SJSA1 (cell line): Measurements from ENCODE around the gene VWDE. TPM values are rescaled to one million over a fixed set of nuclear protein-coding genes. Genes with fewer than 3 reads are reported as not detected.
"Not testable (repeated sequence)": the region's sequence is repeated elsewhere in the genome, so short reads cannot be mapped to it uniquely, and the experiment has no call there.

Experiments
- DNase-seq, 2 experiments: peaks; one replicate each; pipeline ENCODE4 v3.0.0-alpha.2; 2015 to 2020; ENCODE audit warnings: low spot score in 2 of 2, low read depth in 1 of 2
- H3K27ac ChIP-seq: fragments of 250-450 bp; sonication (Bioruptor Pico); 2 replicates; pipeline ENCODE4 v1.5.1; 2020; ENCODE audit warnings: mild to moderate bottlenecking, moderate library complexity
- H3K27me3 ChIP-seq: fragments of 250-450 bp; sonication (Bioruptor Pico); replicated peaks from 2 replicates; pipeline ENCODE4 v1.5.1; 2020; ENCODE audit warnings: mild to moderate bottlenecking, moderate library complexity
- H3K36me3 ChIP-seq: fragments of 250-450 bp; sonication (Bioruptor Pico); 2 replicates; pipeline ENCODE4 v1.5.1; 2020; ENCODE audit warnings: mild to moderate bottlenecking
- H3K4me1 ChIP-seq: fragments of 250-450 bp; sonication (Bioruptor Pico); replicated peaks from 2 replicates; pipeline ENCODE4 v1.6.1; 2021; ENCODE audit warnings: mild to moderate bottlenecking
- H3K4me3 ChIP-seq: fragments of 250-450 bp; sonication (Bioruptor Pico); 2 replicates; pipeline ENCODE4 v1.5.1; 2020; ENCODE audit warnings: mild to moderate bottlenecking
- H3K9me3 ChIP-seq: fragments of 250-450 bp; sonication (Bioruptor Pico); replicated peaks from 2 replicates; pipeline ENCODE4 v1.5.1; 2020; ENCODE audit warnings: mild to moderate bottlenecking
- total RNA-seq: library from RNA; depleted of rRNA; stranded (reverse); fragments of >200 nt; shearing (Covaris generic); gene quantifications from 2 replicates; pipeline ENCODE4 v1.2.3, GENCODE V29; 2014; rRNA removed

The VWDE gene
- total RNA-seq: not detected in 2 replicates

DNA sequence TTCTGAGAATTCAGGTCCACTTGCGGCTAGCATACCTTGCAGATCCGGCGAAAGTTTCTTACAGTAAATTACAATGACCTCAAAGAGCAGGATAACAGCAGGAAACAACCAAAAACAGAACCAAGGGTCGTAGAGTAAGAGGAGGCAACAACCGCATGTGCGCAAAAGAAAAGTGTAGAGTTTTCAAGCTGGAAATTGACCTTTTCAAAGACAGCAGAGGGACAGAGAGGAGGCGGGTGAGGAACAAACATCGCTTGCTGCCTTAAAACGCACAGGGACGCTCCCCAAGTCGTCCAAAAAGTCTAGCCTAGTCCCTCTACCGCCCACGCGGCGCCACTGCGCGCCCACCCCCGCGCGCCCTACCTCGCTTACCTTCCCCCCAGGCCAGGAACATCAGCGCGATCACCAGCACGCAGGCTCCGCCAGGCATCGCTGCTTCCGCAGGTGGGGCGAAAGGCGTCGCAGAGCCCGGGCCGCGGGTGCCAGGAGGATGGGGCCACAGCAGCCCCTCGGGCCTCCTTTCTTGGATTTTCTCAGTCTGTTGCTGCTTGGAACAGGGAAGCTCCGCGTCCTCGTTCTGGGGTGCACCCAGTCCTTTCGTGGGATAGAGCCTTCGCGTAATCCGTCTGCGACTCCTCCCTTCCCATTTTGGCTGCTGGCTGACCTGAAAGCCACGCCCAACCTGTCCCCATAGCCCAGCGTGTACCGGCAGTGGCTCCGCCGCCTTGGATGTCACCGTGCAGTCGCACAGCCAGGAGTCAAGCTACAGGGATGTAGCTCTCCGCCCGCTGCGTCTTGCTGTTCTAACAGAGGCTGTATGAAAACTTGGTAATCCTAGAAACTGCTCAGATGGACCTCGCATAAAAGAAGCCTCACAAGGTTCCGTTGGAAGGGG is at the start of gene VWDE:
Gene VWDE, minus strand, starts transcription at position 579 of the 895 bp plus-strand sequence. Its CDS starts 149 bp downstream, at position 430.
- no peak for DNase-seq
- Histone ChIP-seq H3K9me3 (no peaks in the 10 kb centered on the region), H3K27ac (no peak within 1 kb of the TSS), H3K27me3 (no peaks in the 10 kb centered on the region), H3K36me3 (no peaks in the 10 kb centered on the region), H3K4me1 (no peaks in the 10 kb centered on the region), H3K4me3 (no peak within 1 kb of the TSS)

DNA sequence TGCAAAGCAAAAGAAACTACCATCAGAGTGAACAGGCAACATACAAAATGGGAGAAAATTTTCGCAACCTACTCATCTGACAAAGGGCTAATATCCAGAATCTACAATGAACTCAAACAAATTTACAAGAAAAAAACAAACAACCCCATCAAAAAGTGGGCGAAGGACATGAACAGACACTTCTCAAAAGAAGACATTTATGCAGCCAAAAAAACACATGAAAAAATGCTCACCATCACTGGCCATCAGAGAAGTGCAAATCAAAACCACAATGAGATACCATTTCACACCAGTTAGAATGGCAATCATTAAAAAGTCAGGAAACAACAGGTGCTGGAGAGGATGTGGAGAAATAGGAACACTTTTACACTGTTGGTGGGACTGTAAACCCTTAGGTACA is 49.5 kb upstream of the VWDE start:
- not testable (repeated sequence) for H3K27ac ChIP-seq, H3K4me3 ChIP-seq, H3K4me1 ChIP-seq, H3K9me3 ChIP-seq, H3K27me3 ChIP-seq, H3K36me3 ChIP-seq, DNase-seq

DNA sequence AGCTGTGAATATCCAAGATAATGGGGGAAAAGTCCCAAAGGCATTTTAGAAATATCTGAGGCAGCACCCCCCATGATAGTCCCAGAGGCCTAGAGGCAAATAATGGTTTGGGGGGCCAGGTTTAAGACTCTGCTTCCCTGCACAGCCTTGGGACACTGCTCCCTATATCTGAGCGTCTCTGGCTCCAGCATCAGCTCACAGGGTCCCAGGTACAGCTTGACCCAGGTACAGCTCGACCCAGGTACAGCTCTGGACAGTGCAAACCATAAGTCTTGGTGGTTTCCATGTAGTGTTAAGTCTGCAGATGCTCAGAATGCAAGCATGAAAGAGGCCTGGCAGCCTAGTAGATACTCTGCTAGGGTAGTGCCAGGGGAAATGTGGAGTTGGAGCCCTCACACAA is 47.0 kb upstream of the VWDE start:
- H3K9me3 ChIP-seq: no peaks in the 10 kb centered on the region
- no peak overlapping the region for H3K4me3 ChIP-seq
- H3K27ac ChIP-seq: no peak overlapping the region
- H3K4me1 ChIP-seq: no peaks in the 10 kb centered on the region
- DNase-seq: no peak
- H3K27me3 ChIP-seq: no peaks in the 10 kb centered on the region
- H3K36me3 ChIP-seq: no peaks in the 10 kb centered on the region

- Histone ChIP-seq H3K9me3 (no peaks in the 10 kb centered on the region), H3K4me3 (no peak overlapping the region), H3K36me3 (no peaks in the 10 kb centered on the region), H3K4me1 (no peaks in the 10 kb centered on the region), H3K27ac (no peak overlapping the region), H3K27me3 (no peaks in the 10 kb centered on the region)
- no peak for DNase-seq
Measured at GRCh38 chr7:12444785-12445184, 41.1 kb upstream of the VWDE start.

GRCh38 chr7:12440229-12440628 is 36.6 kb upstream of the VWDE start:
- H3K9me3 ChIP-seq: no peaks in the 10 kb centered on the region
- H3K36me3 ChIP-seq: no peaks in the 10 kb centered on the region
- DNase-seq: no peak
- no peaks in the 10 kb centered on the region for H3K27me3 ChIP-seq
- no peak overlapping the region for H3K27ac ChIP-seq
- no peak overlapping the region for H3K4me3 ChIP-seq
- H3K4me1 ChIP-seq: no peaks in the 10 kb centered on the region

DNA sequence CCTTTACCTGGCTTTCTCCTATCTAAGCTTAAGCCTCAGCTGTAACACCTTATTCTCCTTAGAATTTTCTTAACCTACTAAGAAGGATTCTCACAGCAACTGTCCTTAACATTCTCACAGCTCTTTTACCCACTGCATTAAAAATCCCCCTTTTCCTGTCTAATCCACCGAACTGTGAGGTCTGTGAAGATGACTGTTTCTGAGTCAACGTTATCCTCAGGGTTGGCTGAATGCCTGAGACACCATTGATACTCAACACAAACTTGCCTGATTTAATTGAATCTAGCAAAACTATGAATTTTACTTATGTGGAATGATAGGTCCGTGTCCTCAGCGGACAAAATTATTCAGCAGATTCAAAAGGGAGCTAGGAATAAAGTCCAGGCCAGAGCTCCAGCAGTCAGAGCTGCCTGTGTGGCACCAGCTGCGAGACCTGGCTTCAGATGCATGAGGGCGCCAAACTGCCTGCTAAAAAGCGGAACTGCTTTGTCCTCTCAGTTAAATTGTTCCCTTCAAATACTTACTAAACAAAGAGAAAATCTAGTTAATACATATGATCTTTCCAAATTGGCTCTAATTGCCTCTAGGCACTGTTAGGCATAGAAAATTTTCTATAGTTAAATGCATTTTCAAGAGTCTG is 33.4 kb upstream of the VWDE start:
- DNase-seq: no peak

DNA sequence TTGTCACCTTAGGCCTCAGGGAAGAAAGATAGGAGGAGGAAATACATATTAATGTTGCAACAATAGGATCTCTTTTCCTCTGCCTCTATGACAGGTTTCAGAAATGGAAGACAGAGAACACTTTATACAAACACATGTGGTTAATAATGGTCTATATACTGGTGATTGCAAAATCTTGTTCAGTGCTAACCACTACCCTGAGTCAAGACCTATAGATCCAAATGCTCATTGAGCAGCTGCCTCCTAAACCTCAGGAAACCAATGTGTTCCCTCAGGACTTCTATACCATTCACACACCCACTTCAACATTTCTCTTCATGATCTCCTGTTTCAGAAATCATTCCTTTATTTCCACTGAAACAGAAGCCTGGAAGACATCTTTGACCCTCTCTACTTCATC is 32.5 kb upstream of the VWDE start:
- Histone ChIP-seq H3K27ac (no peak overlapping the region), H3K4me3 (no peak overlapping the region), H3K4me1 (no peaks in the 10 kb centered on the region), H3K9me3 (no peaks in the 10 kb centered on the region), H3K27me3 (no peaks in the 10 kb centered on the region), H3K36me3 (no peaks in the 10 kb centered on the region)
- no peak for DNase-seq

More for the DNA sequence above, 33.4 kb upstream of the VWDE start:
- Histone ChIP-seq H3K27ac (no peak overlapping the region), H3K9me3 (no peaks in the 10 kb centered on the region), H3K4me3 (no peak overlapping the region), H3K4me1 (no peaks in the 10 kb centered on the region), H3K36me3 (no peaks in the 10 kb centered on the region), H3K27me3 (no peaks in the 10 kb centered on the region)

DNA sequence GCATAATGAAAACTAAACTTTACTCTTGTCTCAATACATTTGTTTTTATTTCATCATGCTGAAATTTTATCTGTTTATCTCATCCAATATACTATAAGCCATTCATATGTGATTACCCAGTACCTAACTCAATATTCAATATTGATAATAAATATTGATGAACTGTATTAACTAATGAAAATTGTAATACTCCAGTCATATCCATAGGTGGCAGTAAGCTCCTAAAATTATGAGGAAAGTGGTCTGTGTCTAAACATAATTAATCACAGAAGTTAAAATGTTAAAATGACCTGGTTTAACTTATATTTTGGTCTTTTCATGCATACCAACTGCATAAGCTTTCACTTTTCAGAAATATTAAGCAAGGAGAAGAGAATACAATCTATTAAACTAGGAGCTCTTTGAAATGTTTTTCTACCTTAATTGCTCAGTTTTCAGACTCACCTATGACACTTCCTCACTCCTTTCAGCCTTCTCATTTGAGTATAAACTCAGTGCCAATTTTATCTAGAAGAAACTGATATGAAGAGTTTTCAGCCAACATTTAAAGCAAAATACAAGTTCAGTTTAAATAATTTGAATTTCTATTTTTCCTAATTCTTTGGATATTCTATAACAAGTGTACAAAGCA is 30.5 kb upstream of the VWDE start:
- DNase-seq: no peak
- no peaks in the 10 kb centered on the region for H3K9me3 ChIP-seq
- H3K27ac ChIP-seq: no peak overlapping the region
- H3K4me3 ChIP-seq: no peak overlapping the region
- H3K4me1 ChIP-seq: no peaks in the 10 kb centered on the region
- H3K36me3 ChIP-seq: no peaks in the 10 kb centered on the region
- H3K27me3 ChIP-seq: no peaks in the 10 kb centered on the region

GRCh38 chr7:12431886-12432556 is 28.4 kb upstream of the VWDE start:
- Histone ChIP-seq H3K4me3 (no peak overlapping the region), H3K27ac (no peak overlapping the region), H3K4me1 (no peaks in the 10 kb centered on the region), H3K27me3 (no peaks in the 10 kb centered on the region), H3K36me3 (no peaks in the 10 kb centered on the region), H3K9me3 (no peaks in the 10 kb centered on the region)
- no peak for DNase-seq

DNA sequence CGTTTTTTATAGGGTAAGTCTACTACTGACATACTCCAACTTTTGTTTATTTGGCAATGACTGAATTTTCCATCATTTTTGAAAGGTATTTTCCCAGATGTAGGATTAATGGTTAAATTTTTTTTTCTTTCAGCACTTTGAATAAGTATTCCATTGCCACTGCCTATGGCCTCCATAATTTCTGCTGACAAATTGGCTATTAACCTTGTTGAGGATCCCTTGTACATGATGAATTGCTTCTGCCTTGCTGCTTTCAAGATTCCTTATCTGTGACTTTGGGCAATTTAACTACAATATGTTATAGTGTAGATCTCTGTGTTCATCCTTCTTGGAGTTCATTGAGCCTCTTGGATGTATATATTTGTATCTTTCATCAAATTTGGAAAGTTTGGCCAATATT is 21.6 kb upstream of the VWDE start:
- Histone ChIP-seq H3K4me1 (no peaks in the 10 kb centered on the region), H3K27me3 (no peaks in the 10 kb centered on the region), H3K36me3 (no peaks in the 10 kb centered on the region), H3K9me3 (no peaks in the 10 kb centered on the region; the same call in 1 of the 2 replicates), H3K4me3 (no peak overlapping the region), H3K27ac (no peak overlapping the region)
- no peak for DNase-seq

DNA sequence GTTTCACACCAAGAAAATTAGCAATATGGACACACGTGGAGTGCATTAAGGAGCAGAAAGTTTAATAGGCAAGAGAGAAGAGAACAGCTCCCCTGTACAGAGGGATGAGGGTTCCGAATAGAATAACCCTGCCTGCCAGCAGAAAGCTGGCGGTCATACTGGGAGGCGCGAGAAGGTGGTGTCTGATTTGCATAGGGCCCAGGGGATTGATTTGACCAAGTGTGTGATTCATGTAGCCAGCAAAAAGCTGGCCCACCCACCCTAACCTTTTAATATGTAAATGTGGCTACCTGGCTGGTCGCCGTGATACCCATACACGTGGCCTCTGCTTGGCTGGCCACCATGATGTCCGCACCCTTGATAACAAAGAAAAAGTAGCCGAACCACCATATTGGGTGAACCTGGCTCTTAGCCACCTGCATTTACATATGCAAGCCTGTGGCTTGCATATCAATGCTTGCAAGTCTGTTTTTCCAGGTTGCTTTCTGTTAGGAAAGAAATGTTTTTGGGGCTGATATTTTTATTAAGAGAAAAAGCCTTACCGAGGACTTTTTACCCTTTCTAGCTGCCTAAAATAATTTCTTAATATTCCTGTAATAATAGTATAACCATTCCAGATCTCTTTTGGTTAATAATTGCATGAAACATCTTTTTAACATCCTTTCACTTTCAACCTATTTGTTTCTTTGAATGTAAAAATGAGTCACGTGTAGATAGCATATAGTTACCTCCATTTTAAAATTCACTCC is 20.5 kb upstream of the VWDE start:
- Histone ChIP-seq H3K4me3 (no peak overlapping the region), H3K9me3 (no peaks in the 10 kb centered on the region; the same call in 1 of the 2 replicates), H3K27me3 (no peaks in the 10 kb centered on the region), H3K4me1 (no peaks in the 10 kb centered on the region), H3K36me3 (no peaks in the 10 kb centered on the region), H3K27ac (no peak overlapping the region)
- DNase-seq: no peak

- Histone ChIP-seq H3K27ac (no peak overlapping the region), H3K9me3 (no peaks in the 10 kb centered on the region; the same call in 1 of the 2 replicates), H3K4me3 (no peak overlapping the region)
Measured at GRCh38 chr7:12423355-12423996, 19.8 kb upstream of the VWDE start.

More at GRCh38 chr7:12423355-12423996, 19.8 kb upstream of the VWDE start:
- Histone ChIP-seq H3K36me3 (no peaks in the 10 kb centered on the region), H3K27me3 (no peaks in the 10 kb centered on the region), H3K4me1 (no peaks in the 10 kb centered on the region)
- no peak for DNase-seq
